Cardiac muscle cell (in vitro differentiated cells and primary cell): ENCODE data around the gene GMEB1. TPM values are rescaled to one million over a fixed set of nuclear protein-coding genes. Genes with fewer than 3 reads are reported as not detected.
"Not testable (repeated sequence)": the region's sequence is repeated elsewhere in the genome, so short reads cannot be mapped to it uniquely, and the experiment has no call there.

Experiments
- DNase-seq, 2 donors: peaks; one replicate each; pipeline versions ENCODE4 v3.0.0 to v3.0.0-alpha.2; 2010 to 2017; ENCODE audit warnings: low read depth in 1 of 2, low spot score in 1 of 2
- H3K27ac ChIP-seq: fragments of 200-600 bp; sonication (generic); 2 replicates; pipeline ENCODE4 v1.5.1; 2016
- H3K27me3 ChIP-seq: fragments of 200-600 bp; sonication (generic); 2 replicates; pipeline ENCODE4 v1.6.0; 2016; ENCODE audit warnings: control low read depth
- H3K36me3 ChIP-seq: fragments of 200-600 bp; sonication (generic); 2 replicates; pipeline ENCODE4 v1.5.1; 2016; ENCODE audit warnings: control low read depth
- H3K4me1 ChIP-seq: fragments of 200-600 bp; sonication (generic); 2 replicates; pipeline ENCODE4 v1.8.1; 2017; ENCODE audit warnings: low read depth, mild to moderate bottlenecking, mixed run types
- H3K4me3 ChIP-seq: fragments of 200-600 bp; sonication (generic); 2 replicates; pipeline ENCODE4 v1.5.1; 2016; ENCODE audit warnings: mild to moderate bottlenecking
- H3K9me3 ChIP-seq: fragments of 200-600 bp; sonication (generic); 2 replicates; pipeline ENCODE4 v1.5.1; 2017; ENCODE audit warnings: low read depth, mild to moderate bottlenecking, control low read depth
- CTCF ChIP-seq: IDR thresholded peaks from 2 replicates; pipeline ENCODE4 v1.5.1; 2012; ENCODE audit warnings: low read depth, mild to moderate bottlenecking, low read length
- polyA plus RNA-seq: library from polyadenylated mRNA; unstranded; fragments of >200 nt; fragmentation: Nextera tagmentation; extraction: Ambion mirVana; gene quantifications from 2 replicates; pipeline ENCODE4 v1.2.1, GENCODE V29; 2016
- total RNA-seq: library from RNA; depleted of rRNA; stranded (reverse); fragments of >200 nt; gene quantifications from 2 replicates; pipeline ENCODE4 v1.2.3, GENCODE V29; 2016

The GMEB1 gene
- total and polyA plus RNA-seq, 2 experiments from 2014 or later, result 7.5 to 7.6 TPM

GRCh38 chr1:28682840-28683239 lies 14.3 kb downstream of the GMEB1 start:
- TF ChIP-seq CTCF, result no peak
- peaks cover 3% of the 10 kb centered on the region for H3K36me3 ChIP-seq

GRCh38 chr1:28684937-28685336 lies 16.4 kb downstream of the GMEB1 start:
- no peak for DNase-seq
- Histone ChIP-seq H3K4me1 (no peaks in the 10 kb centered on the region), H3K36me3 (peaks cover 3% of the 10 kb centered on the region), H3K4me3 (no peak overlapping the region), H3K27ac (no peak overlapping the region), H3K9me3 (no peaks in the 10 kb centered on the region), H3K27me3 (no peaks in the 10 kb centered on the region)
- no peak for TF ChIP-seq CTCF

More at GRCh38 chr1:28682840-28683239, 14.3 kb downstream of the GMEB1 start:
- Histone ChIP-seq H3K9me3 (no peaks in the 10 kb centered on the region), H3K27me3 (no peaks in the 10 kb centered on the region), H3K4me3 (no peak overlapping the region), H3K4me1 (no peaks in the 10 kb centered on the region), H3K27ac (no peak overlapping the region)
- no peak for DNase-seq

- not testable (repeated sequence) for H3K4me3 ChIP-seq, DNase-seq, H3K27ac ChIP-seq, H3K4me1 ChIP-seq, H3K9me3 ChIP-seq, H3K27me3 ChIP-seq
- peaks cover 12% of the 10 kb centered on the region for H3K36me3 ChIP-seq
These were observed 23.0 kb downstream of the GMEB1 start for GRCh38 chr1:28691627-28692026.

- H3K36me3 ChIP-seq, result peaks cover 21% of the 10 kb centered on the region
- no peak for DNase-seq
- H3K27ac ChIP-seq, result no peak overlapping the region
- no peak for TF ChIP-seq CTCF
- H3K4me1 ChIP-seq, result no peaks in the 10 kb centered on the region
- no peak overlapping the region for H3K4me3 ChIP-seq
- H3K27me3 ChIP-seq, result no peaks in the 10 kb centered on the region
- no peaks in the 10 kb centered on the region for H3K9me3 ChIP-seq
These were observed 35.0 kb downstream of the GMEB1 start for GRCh38 chr1:28703629-28704028.

GRCh38 chr1:28716336-28716735 lies 47.8 kb downstream of the GMEB1 start:
- Histone ChIP-seq H3K27ac (no peak overlapping the region), H3K36me3 (peaks cover 16% of the 10 kb centered on the region), H3K27me3 (no peaks in the 10 kb centered on the region), H3K4me3 (no peak overlapping the region), H3K9me3 (no peaks in the 10 kb centered on the region), H3K4me1 (no peaks in the 10 kb centered on the region)
- TF ChIP-seq CTCF, result no peak
- DNase-seq, result no peak

- Histone ChIP-seq H3K4me3 (no peak overlapping the region), H3K9me3 (no peaks in the 10 kb centered on the region), H3K36me3 (peaks cover 12% of the 10 kb centered on the region), H3K27ac (no peak overlapping the region), H3K4me1 (no peaks in the 10 kb centered on the region), H3K27me3 (no peaks in the 10 kb centered on the region)
- DNase-seq, result no peak
- no peak for TF ChIP-seq CTCF
These were observed 49.6 kb downstream of the GMEB1 start for GRCh38 chr1:28718166-28718565.
